Activated T-cell treated with anti-CD3 and anti-CD28 coated beads, Interleukin-2, amount 50 U/mL, for 4 hours (primary cell): Measurements from ENCODE around the gene CHPF. TPM values are rescaled to one million over a fixed set of nuclear protein-coding genes. Genes with fewer than 3 reads are reported as not detected.

Experiments used
- ATAC-seq, 2 donors: fragments of 200-7000 bp; cut with Tn5 transposase; one replicate each; pipeline ENCODE4 v1.10.0; 2021
- DNase-seq: peaks from one replicate; pipeline ENCODE4 v3.0.0-alpha.2; 2020
- H3K27me3 Mint-ChIP-seq: one replicate; pipeline ENCODE4 v1.8.0; 2021; ENCODE audit warnings: low read depth, mixed read lengths
- H3K36me3 Mint-ChIP-seq: one replicate; pipeline ENCODE4 v1.8.0; 2022; ENCODE audit warnings: mixed read lengths; ENCODE audit not compliant: insufficient read depth
- H3K4me1 Mint-ChIP-seq: one replicate; pipeline ENCODE4 v1.8.0; 2021; ENCODE audit warnings: low read depth, mixed read lengths
- H3K4me3 Mint-ChIP-seq: one replicate; pipeline ENCODE4 v1.8.0; 2021; ENCODE audit warnings: mild to moderate bottlenecking, moderate library complexity, mixed read lengths
- H3K9me3 Mint-ChIP-seq: one replicate; pipeline ENCODE4 v1.8.0; 2021; ENCODE audit warnings: mixed read lengths
- total RNA-seq, 3 donors: library from RNA; stranded (reverse); gene quantifications; one replicate each; pipeline ENCODE4 v1.2.1, GENCODE V29; 2021

CHPF gene
- total RNA-seq, 3 donors from 2014 or later = 38.3 to 42.0 (median 40.3) TPM

GRCh38 chr2:219536967-219537366 is 6.6 kb downstream of the CHPF start:
- ATAC-seq = no peak
- H3K27me3 Mint-ChIP-seq = peaks cover 7% of the 10 kb centered on the region
- H3K9me3 Mint-ChIP-seq = no peaks in the 10 kb centered on the region
- H3K36me3 Mint-ChIP-seq = peaks cover 15% of the 10 kb centered on the region
- no peak for DNase-seq
- H3K4me3 Mint-ChIP-seq = no peak overlapping the region
- H3K4me1 Mint-ChIP-seq = peaks cover 7% of the 10 kb centered on the region

GRCh38 chr2:219536425-219536824 is 7.2 kb downstream of the CHPF start:
- peaks cover 14% of the 10 kb centered on the region for H3K36me3 Mint-ChIP-seq

GRCh38 chr2:219533930-219534661 is 9.5 kb downstream of the CHPF start:
- DNase-seq = no peak
- ATAC-seq = no peak
- no peaks in the 10 kb centered on the region for H3K9me3 Mint-ChIP-seq
- H3K4me1 Mint-ChIP-seq = no peaks in the 10 kb centered on the region
- no peaks in the 10 kb centered on the region for H3K36me3 Mint-ChIP-seq
- H3K4me3 Mint-ChIP-seq = no peak overlapping the region
- H3K27me3 Mint-ChIP-seq = peaks cover 33% of the 10 kb centered on the region

More at GRCh38 chr2:219536425-219536824, 7.2 kb downstream of the CHPF start:
- peaks cover 11% of the 10 kb centered on the region for H3K27me3 Mint-ChIP-seq
- no peaks in the 10 kb centered on the region for H3K9me3 Mint-ChIP-seq
- DNase-seq (no peak), ATAC-seq (no peak)
- H3K4me1 Mint-ChIP-seq = peaks cover 5% of the 10 kb centered on the region
- H3K4me3 Mint-ChIP-seq = no peak overlapping the region

- peaks cover 50% of the 10 kb centered on the region for H3K27me3 Mint-ChIP-seq
- no peaks in the 10 kb centered on the region for H3K4me1 Mint-ChIP-seq
- no peaks in the 10 kb centered on the region for H3K36me3 Mint-ChIP-seq
- DNase-seq = no peak
- no peak for ATAC-seq
- no peaks in the 10 kb centered on the region for H3K9me3 Mint-ChIP-seq
- H3K4me3 Mint-ChIP-seq = no peak overlapping the region
Observed at GRCh38 chr2:219532378-219532649, 11.3 kb downstream of the CHPF start.

- H3K9me3 Mint-ChIP-seq = no peaks in the 10 kb centered on the region
- no peaks in the 10 kb centered on the region for H3K4me1 Mint-ChIP-seq
- no peak for DNase-seq
- H3K36me3 Mint-ChIP-seq = no peaks in the 10 kb centered on the region
- no peak for ATAC-seq
- peaks cover 55% of the 10 kb centered on the region for H3K27me3 Mint-ChIP-seq
- no peak overlapping the region for H3K4me3 Mint-ChIP-seq
Observed at GRCh38 chr2:219531639-219532377, 11.8 kb downstream of the CHPF start.

GRCh38 chr2:219530048-219530963 is 13.3 kb downstream of the CHPF start:
- Mint-ChIP-seq H3K4me3 (no peak overlapping the region), H3K9me3 (no peaks in the 10 kb centered on the region), H3K4me1 (no peaks in the 10 kb centered on the region), H3K27me3 (peaks cover 68% of the 10 kb centered on the region), H3K36me3 (no peaks in the 10 kb centered on the region)
- ATAC-seq (peak; percentile 96 to 97), DNase-seq (peak; percentile 86)

GRCh38 chr2:219527472-219527871 is 16.1 kb downstream of the CHPF start:
- DNase-seq = no peak
- Mint-ChIP-seq H3K9me3 (no peaks in the 10 kb centered on the region), H3K27me3 (peaks cover 83% of the 10 kb centered on the region), H3K36me3 (no peaks in the 10 kb centered on the region), H3K4me1 (peaks cover 4% of the 10 kb centered on the region), H3K4me3 (no peak overlapping the region)
- ATAC-seq = no peak

GRCh38 chr2:219527076-219527394 is 16.6 kb downstream of the CHPF start:
- H3K27me3 Mint-ChIP-seq = peaks cover 83% of the 10 kb centered on the region
- H3K4me1 Mint-ChIP-seq = peaks cover 6% of the 10 kb centered on the region
- DNase-seq = no peak
- H3K36me3 Mint-ChIP-seq = no peaks in the 10 kb centered on the region
- ATAC-seq = no peak
- no peak overlapping the region for H3K4me3 Mint-ChIP-seq
- no peaks in the 10 kb centered on the region for H3K9me3 Mint-ChIP-seq

GRCh38 chr2:219526320-219527075 is 17.1 kb downstream of the CHPF start:
- Mint-ChIP-seq H3K36me3 (no peaks in the 10 kb centered on the region), H3K4me1 (peaks cover 10% of the 10 kb centered on the region), H3K9me3 (no peaks in the 10 kb centered on the region), H3K4me3 (no peak overlapping the region), H3K27me3 (peaks cover 85% of the 10 kb centered on the region)
- ATAC-seq = no peak
- DNase-seq = no peak

- Mint-ChIP-seq H3K27me3 (peaks cover 87% of the 10 kb centered on the region), H3K4me1 (peaks cover 13% of the 10 kb centered on the region), H3K9me3 (no peaks in the 10 kb centered on the region), H3K4me3 (no peak overlapping the region), H3K36me3 (no peaks in the 10 kb centered on the region)
- ATAC-seq = no peak
- DNase-seq = no peak
Observed at GRCh38 chr2:219525533-219526232, 17.9 kb downstream of the CHPF start.

GRCh38 chr2:219524817-219525216 is 18.8 kb downstream of the CHPF start:
- peaks cover 85% of the 10 kb centered on the region for H3K27me3 Mint-ChIP-seq
- H3K4me1 Mint-ChIP-seq = peaks cover 13% of the 10 kb centered on the region
- DNase-seq (no peak), ATAC-seq (no peak)
- no peaks in the 10 kb centered on the region for H3K36me3 Mint-ChIP-seq
- no peaks in the 10 kb centered on the region for H3K9me3 Mint-ChIP-seq
- H3K4me3 Mint-ChIP-seq = no peak overlapping the region

GRCh38 chr2:219523031-219523671 is 20.5 kb downstream of the CHPF start:
- ATAC-seq (no peak), DNase-seq (no peak)
- H3K4me1 Mint-ChIP-seq = peaks cover 13% of the 10 kb centered on the region
- no peaks in the 10 kb centered on the region for H3K9me3 Mint-ChIP-seq
- H3K4me3 Mint-ChIP-seq = no peak overlapping the region
- H3K27me3 Mint-ChIP-seq = peaks cover 82% of the 10 kb centered on the region
- no peaks in the 10 kb centered on the region for H3K36me3 Mint-ChIP-seq
